HG02840 (cell line): ENCODE measurements around the gene HECA.
"Not testable (repeated sequence)": the region's sequence is repeated elsewhere in the genome, so short reads cannot be mapped to it uniquely, and the experiment has no call there.

Experiments used
- ATAC-seq: cut with Tn5 transposase; IDR thresholded peaks from one replicate; pipeline ENCODE4 v1.9.1; 2021; ENCODE audit warnings: mild to moderate bottlenecking, moderate library complexity, moderate number of reproducible peaks; ENCODE audit not compliant: unreplicated experiment, low FRiP score

Gene HECA

DNA sequence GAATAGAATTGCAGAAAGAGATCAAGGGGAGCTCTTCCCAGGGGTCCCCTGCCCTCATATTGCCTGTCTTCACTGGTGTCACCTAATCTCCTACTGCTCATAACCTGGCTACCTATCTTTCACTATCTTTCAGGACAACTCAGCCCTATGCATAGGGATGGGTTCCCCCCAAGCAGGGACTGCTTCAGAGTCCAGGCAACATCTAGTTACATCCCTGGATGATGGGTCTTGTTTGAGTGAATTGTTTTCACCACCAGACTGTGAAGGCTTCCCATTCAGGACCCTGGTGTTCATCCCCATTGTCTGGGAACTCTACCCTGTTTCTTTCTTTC lies 850 bp upstream of the HECA start:
- no peak for ATAC-seq

DNA sequence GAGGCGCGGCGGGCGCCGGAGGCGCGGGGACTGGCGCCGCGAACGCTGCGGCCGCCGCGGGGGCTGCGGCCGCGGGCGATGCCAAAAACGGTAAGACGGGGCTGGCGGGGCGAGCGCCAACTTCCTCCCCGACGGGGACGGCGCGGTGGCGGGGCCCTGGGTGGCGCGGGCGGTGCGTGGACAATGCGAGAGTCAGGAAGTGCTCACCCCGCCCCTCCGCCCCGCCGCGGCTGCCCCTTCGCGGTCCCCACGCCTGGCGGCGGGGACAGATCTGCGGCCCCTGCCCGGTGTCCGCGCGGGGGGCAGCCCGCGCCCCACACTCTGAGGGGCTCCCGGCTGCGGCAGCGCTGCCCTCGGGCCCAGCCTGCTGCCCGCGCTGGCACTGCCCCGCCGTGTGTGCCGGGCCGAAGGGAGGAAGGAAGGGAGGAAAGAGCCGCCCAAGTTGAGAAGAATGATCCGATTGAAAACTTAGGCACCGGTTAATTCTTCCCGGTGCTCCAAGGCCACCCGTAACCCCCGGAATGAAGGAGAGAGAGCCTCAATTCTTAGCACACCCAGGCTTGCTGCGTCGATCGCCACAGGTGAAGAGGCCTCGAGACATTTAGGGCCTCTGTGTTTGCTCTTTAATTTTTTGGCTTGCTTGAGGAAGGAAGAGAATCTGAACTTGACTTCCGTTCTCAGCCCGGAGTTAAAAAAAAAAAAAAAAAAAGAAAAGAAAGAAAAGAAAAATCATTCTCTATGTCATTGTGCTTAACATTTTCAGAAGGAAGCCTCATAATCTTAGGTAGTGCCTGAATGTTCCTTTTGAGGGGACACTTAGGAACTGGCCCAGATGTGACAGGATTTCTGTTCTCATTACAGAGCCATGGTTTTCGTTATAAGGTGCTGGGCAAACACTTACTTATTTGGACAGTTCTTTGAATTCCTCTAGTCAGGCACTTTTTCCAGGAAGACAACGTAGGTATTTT lies 982 bp downstream of the HECA start:
- peak; percentile 33 for ATAC-seq

DNA sequence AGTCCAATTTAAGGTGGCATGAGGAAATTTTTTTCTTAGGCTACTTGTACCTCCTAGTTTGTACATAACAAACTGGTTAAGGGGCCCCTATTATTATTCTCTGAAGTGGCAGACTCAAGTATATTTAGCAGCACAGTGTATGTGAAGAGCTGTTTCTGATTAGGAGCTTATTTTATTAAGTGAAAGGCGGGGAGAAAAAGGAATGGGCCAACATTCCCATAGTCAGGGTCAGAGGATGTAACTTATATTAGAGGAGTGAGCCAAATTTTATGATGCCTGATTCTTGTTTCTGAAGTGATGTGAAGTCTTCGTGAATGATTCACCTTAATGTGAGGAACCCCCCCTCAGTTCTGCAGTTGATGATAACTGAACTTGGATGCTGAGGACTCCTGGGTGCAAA lies 2.8 kb downstream of the HECA start:
- no peak for ATAC-seq

DNA sequence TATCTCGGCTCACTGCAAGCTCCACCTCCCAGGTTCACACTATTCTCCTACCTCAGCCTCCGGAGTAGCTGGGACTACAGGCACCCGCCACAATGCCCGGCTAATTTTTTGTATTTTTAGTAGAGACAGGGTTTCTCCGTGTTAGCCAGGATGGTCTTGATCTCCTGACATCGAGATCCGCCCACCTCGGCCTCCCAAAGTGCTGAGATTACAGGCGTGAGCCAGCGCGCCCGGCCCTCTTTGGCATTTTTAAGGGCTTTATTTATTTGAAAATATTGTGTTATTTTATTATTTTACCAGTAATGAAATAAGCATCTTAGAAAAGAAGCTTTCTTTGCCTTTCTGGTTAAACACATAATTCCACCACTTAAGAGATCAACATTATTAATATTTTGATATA lies 6.0 kb downstream of the HECA start:
- not testable (repeated sequence) for ATAC-seq

DNA sequence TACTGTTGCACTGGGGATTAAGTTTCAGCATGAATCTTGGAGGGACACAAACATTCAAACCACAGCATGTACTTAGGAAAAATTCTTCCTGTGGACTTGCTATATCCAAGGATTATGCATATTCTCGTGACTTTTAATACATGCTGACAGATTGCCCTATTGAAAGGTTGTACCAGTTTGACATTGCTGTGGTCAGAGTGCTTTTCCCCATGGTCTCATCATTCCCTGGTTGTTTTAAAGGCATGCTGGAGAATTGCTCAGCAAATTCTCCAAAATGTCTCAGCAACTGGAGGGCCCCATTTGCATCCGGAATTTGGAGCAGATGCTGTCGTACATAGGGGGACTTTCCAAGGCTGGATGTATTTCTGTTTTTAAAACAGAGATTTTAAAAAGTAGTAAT lies 7.4 kb downstream of the HECA start:
- ATAC-seq, result no peak

DNA sequence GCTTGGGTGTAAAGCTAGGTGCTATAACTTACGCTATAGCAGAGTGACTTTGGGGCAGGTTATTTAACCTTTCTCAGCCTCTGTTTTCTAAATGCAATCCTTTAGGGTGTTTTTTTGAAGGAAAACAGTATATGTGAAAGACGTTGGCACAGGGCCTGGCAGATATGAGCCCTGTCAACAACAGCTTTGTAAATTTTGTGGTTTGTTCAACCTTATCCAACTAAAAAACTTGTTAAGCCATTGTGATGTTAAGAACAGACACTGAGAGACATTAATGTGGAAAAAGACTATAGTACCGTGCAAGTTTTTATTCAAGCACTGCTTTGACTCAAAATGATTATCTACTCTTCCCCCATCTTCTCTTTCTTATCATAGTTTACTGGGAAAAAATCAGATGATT lies 8.2 kb downstream of the HECA start:
- no peak for ATAC-seq

DNA sequence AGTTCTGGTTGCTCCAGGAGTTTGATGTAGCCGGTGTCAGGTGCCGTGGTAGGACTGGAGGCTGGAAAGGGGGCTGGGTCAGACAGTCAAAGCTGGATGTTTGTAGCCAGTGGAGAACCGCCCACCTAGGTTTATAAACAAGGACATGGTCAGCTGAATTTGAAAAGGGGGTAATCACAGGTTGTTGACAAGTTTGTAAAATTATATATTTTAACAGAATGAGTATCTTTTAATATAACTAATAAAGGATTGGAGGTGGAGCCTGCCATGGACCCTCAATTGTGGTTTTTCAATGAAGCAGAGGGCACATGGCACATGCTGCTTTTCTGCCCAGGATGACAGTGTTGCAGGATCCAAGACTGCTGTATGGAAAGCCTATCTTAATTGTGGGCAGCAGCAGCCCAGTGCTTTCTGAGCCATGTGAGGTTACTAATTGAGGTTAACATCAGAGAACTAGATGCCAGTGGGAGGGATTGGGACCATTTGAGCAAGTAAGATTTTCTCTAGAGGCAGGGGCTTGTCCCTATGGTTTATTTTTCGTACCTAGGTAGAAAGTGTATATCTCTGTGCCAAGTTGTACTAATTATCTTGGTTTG lies 9.7 kb downstream of the HECA start:
- ATAC-seq, result no peak

DNA sequence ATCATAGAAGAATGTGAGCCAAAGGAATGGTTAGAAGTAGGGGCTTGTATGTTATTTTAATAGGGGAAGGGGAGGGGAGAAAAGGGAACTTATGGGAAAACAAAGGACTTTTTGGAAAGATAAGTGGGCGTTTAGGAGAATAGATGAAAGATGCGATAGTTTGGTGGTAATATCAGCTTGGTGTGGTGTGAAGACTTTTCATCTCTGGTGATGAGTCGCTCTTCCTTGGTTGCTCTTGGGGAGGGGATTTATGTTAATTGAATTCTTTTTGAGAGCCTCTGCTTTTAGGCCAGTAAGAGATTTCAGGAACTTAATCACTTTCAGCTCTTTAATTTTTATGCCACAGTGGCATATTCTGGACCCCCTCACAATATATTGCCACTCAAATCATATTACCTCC lies 10.8 kb downstream of the HECA start:
- no peak for ATAC-seq

DNA sequence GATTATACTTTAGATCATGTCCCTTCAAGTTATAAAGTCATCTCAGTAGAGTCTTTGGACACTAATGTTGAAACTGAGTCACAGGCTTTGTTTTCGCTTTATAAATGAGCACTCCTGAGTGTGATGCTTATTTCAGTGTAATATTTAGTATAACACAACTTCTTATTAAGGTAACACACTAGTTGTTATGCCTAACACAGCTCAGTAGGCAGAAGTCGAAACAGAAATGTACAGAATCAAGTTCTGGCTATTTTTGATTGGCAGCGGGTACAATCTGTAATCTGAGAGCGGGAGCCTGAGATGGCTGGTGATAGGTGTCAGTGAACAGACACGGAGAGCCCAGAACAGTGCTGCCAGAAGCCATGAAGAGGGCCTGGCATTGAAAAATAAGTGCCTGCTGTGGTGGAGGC lies 11.4 kb downstream of the HECA start:
- ATAC-seq, result no peak

DNA sequence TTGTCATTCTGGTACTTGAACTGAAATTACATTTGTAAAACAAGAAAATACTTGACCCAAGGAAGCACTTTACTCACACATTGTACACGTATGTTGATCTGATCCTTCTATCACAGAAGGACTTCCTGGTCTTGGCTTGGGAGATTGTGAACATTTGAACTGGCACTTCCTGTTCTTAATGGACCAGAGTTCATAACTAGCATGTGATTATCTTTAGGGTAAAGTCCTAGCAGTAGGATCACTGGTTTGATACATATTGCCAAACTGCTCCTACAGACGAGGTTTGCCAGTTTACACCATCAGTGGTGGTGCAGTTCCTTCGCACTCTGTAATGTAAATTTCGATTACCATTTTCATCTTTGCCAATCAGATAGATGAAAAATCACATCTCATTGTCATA lies 12.7 kb downstream of the HECA start:
- ATAC-seq, result no peak

DNA sequence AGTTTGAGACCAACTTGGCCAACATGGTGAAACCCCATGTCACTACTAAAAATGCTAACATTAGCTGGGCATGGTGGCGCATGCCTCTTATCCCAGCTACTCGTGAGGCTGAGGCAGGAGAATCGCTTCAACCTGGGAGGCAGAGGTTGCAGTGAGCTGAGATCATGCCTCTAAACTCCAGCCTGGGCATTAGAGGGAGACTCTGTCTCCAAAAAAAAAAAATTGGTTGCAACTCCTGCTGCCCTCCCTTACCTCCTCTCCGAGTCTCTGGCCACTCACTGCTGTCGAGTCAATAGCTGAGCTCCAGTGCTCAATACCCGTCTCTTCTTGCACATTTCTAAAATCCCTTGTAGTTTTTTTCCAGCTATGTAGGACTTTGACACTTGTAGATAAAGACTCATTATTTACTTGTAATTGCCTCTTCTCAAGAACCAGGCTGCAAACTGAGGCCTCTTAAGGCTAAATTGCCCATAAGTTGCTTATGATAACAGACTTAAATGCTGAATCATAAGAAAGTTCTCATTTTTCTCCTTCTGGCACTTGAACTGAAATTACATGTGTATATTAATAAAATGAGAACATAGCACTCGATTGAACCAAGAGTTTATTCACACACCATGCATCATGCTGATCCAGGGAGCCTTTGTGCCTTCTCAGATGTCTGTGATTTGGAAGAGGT lies 13.8 kb downstream of the HECA start:
- no peak for ATAC-seq

DNA sequence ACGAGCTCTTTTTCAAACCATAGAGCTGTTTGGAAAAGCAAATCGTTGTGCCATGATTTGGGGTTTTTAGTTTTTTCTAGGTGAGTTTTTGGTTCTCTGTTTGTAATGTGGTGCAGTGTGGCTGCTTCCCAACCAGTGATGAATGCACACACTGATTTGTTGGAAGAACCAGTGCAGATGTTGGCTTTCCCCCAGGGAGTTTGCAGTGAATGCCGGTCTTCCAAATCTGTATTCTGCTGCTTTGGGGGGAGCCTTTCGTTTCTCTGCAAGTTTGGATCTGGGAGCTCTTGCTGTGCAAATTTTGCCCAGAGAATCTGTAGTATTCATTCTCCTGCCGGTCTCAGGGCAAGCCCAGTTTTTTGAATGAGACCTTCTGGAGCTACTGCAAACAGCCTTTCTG lies 14.5 kb downstream of the HECA start:
- no peak for ATAC-seq

DNA sequence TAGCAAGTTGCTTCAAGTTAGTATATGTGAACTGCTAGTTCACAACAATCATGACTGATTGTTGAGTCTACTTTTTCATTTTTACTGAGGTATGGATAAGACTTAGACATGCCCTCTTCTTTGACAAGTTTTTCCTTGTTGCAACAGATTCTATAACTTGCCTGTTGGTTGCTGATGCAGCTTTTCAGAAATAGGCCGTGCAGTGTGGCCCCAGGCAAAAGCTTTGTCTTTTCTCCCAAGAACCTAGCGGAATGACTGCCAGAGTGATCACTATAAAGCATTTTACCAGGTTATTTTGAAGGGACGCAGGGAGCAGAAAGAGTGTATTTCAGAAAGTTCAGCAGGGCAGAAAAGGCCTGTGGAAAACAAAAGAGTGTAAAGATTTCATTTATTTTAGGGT lies 16.0 kb downstream of the HECA start:
- no peak for ATAC-seq

DNA sequence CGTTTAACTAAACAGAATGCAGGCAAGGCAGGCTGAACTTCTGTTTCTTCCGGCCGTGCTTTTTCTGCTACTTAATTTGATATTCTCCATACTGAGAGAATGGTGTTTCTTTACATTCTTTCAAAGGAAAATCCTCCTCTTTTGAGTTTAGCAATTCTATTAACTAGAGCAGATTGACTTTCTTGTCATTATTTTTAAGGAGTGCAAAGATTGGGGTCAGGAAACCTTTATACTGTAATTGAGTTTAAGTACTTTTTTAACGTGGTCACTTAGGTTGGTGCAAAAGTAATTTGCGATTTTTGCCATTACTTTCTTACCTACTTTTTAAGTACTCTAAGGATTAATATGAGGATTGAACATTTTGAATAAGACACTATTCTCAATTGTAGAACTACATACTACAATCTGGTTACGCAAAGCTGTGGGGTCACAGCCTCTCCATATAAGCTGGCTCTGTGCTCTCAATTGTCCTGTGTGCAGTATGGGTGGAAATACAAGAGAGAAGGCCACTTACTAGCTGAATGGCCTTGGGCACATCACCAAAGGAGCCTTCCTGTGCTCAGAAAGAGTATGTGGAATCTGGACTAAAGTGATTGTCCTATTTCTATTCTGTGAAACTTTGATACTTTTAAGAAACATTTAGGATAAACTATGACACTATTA lies 16.7 kb downstream of the HECA start:
- ATAC-seq, result no peak

DNA sequence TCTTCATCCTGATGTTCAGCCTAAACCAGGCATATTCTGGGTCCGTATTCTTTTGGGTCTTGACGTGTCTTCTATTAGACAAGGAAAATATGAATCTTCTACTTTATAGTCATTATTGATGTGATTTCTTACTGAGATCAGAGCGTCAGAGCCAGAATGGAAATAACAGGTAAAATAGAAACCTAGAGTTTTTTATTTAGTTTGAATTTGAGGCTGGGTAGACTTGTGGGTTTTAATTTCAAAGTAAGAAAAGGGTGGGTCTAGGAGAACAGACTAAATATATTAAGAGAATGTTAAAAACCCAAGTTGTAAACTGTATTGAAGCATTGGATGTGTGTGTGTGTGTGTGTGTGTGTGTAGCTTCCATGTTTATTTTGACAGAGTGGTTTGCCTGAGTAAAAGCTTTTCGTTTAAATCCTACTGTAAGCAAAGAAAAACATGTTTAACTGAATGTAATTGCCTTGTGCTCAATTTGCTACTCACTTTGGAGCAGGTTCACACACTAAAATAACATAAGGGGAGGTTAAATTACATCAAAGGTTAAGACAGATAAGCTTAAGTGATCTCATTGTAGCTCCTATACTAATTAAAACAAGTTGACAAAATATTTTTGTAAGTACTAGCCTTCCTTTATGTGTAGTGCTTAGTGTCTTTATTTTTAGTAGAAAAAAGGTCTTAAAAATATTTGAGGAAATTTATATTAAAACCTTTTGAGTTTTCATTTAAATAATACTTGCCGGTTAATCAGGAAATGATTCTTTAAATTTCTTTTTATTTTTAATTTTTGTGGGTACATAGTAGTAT lies 17.4 kb downstream of the HECA start:
- ATAC-seq, result no peak

DNA sequence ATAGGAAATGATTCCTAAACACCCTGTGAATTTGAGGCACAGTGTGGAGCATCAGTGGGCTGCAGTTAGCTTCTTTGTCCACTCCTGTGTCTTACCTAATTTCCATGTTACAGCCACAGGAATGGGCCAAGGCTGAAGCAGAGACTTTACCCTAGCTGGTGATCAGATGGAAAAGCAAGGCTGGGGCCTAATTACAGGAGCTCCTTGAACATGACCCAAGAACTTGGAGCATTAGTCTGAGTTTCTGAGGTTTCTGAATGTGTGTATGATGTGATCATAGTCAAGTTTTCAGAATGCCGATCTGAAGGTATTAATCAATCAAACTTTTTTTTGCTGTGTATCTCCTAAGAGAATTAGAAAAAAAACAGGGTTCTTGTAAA lies 18.0 kb downstream of the HECA start:
- ATAC-seq, result no peak

DNA sequence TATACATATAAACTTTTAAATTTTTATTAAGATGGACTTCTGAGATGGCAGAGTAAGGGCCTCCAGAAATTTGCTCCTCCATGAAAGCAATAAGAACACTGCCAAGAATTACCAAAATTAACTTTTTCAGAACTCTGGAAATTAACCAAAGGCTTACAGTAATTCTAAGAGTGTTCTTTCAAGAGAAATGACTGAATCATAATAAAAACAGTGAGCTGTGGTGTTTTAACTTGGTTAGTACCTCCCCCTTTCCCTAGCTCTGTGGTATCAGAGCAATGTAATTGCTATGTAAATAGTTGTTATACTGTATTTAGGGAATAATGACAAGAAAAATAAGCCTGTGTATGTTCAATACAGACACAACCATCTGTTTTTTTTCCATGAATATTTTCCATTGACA lies 19.0 kb downstream of the HECA start:
- no peak for ATAC-seq

DNA sequence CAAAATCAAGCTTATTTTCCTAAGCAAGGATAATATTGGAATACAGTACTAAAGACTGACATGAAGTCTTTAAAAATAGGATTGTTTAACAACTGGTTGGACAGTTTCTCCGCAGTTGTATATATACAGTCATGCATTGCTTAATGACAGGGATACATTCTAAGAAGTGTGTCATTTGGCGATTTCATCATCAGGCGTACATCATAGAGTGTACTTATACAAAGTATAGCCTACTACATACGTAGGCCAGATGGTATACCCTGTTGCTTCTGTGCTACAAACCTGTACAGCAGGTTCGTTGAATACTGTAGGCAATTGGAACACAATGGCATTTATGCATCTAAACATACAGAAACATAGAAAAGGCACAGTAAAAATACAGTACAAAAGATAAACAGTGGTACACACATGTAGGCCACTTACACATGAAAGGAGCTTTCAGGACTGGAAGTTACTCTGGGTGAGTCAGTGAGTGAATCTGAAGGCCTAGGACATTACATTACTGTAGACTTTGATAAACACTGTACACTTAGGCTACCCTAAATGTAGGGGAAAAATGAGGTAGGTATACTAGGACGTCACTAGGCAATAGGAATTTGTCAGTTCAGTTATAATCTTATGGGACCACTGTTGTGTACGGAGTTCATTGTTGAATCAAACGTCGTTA lies 20.1 kb downstream of the HECA start:
- no peak for ATAC-seq

DNA sequence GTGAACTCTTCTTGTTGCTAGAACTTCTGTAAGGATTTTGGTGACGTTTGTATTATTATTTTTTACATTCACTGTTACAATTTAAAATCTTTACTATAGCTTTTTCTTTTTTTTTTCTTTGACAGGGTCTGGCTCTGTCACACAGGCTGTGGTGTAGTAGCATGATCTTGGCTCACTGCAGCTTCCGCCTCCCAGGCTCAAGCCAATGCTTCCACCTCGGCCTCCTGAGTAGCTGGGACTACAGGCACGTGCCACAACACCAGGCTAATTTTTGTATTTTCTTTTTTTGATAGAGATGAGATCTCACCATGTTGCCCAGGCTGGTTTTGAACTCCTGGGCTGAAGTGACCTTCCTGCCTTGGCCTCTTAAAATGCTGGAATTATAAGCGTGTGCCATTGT lies 21.2 kb downstream of the HECA start:
- ATAC-seq, result no peak

DNA sequence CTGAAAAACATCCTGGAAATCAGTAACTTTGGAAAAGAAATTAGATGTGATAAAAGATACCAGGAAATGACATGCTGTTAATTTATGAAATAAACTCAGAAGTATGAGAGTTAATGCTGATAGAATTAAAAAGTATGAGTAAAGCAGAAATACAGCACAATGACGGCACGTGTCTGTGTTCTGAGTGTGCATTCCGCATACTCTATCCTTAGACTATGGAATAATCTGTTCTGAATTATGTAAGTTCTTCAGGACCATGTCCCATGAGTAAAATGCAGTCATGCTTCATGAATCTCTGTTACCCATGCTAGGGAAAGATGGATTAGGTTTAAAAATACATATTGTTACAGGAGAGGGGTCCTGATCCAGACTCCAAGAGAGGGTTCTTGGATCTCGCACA lies 21.7 kb downstream of the HECA start:
- no peak for ATAC-seq
